Measurements from ENCODE around the gene PXMP2.

DNA sequence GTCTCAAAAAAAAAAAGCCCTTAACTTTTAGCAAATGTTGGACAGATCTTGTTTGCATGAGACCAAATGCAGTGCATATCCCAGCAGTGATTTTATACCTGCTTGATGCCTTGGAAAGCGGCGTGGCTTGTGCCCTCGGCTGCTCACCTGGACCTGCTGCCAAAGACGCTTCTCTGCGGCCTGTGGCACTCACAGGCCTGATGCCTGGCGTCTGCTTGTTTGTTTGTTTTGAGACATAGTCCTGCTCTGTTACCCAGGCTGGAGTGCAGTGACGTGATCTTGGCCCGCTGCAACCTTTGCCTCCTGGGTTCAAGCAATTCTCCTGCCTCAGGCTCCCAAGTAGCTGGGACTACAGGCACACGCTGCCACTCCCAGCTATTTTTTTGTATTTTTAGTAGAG lies 28.5 kb downstream of the PXMP2 start:
- TF ChIP-seq, protein P1, sequence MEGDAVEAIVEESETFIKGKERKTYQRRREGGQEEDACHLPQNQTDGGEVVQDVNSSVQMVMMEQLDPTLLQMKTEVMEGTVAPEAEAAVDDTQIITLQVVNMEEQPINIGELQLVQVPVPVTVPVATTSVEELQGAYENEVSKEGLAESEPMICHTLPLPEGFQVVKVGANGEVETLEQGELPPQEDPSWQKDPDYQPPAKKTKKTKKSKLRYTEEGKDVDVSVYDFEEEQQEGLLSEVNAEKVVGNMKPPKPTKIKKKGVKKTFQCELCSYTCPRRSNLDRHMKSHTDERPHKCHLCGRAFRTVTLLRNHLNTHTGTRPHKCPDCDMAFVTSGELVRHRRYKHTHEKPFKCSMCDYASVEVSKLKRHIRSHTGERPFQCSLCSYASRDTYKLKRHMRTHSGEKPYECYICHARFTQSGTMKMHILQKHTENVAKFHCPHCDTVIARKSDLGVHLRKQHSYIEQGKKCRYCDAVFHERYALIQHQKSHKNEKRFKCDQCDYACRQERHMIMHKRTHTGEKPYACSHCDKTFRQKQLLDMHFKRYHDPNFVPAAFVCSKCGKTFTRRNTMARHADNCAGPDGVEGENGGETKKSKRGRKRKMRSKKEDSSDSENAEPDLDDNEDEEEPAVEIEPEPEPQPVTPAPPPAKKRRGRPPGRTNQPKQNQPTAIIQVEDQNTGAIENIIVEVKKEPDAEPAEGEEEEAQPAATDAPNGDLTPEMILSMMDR (IDR thresholded peaks at IDR 0.05; ENCODE audit: low read depth, low read length), result no peak
- TF ChIP-seq POLR2A (IDR thresholded peaks at IDR 0.05; ENCODE audit: extremely low read depth, insufficient read length), result no peak

Measured in NB4 (cell line).